Measurements from ENCODE around the gene NDRG4.

NDRG4 gene

DNA sequence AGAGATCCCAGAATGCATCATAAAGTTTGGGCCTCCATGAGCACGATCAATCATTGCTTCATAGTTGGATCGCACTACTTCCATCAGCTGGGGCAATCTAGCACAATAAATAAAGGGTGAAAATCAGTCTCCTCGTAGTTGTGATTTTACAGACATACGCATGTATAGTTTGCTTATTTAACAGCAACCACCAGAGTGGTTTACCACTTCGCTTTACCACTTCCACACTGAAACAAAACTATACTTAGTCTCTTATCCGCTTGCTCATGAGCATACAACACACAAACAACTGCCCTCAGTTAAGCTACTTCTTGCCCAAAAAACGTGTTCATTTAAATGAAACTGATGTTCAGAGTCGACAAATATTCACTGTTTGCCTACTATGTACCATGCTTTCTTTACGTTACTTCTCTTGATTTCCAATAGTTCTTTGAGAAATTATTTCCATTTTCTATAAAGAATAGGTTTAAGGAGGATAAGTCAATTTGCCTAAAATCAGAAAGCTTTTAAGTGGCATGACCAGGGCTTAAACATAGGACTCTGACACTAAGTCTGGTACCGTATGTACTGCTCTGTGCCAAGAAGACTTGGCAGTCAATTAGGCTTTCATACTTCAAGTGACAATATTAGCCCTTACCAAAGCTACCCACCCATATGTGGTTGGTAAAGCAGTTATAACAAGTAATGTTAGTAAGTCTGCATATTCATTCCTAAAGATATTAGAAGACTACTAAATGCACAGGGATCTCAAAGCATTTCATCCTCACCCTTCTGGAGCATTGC is 37.4 kb downstream of the NDRG4 start:
- DNase-seq (ENCODE audit: low read depth in 2 of 2): no peak

GRCh38 chr16:58541711-58542110 is 41.8 kb downstream of the NDRG4 start:
- DNase-seq (ENCODE audit: low read depth in 2 of 2): no peak

- DNase-seq (ENCODE audit: low read depth in 2 of 2): no peak
Measured at GRCh38 chr16:58542291-58542690, 42.3 kb downstream of the NDRG4 start.

GRCh38 chr16:58543685-58544084 is 43.7 kb downstream of the NDRG4 start:
- no peak for DNase-seq (ENCODE audit: low read depth in 2 of 2)

DNA sequence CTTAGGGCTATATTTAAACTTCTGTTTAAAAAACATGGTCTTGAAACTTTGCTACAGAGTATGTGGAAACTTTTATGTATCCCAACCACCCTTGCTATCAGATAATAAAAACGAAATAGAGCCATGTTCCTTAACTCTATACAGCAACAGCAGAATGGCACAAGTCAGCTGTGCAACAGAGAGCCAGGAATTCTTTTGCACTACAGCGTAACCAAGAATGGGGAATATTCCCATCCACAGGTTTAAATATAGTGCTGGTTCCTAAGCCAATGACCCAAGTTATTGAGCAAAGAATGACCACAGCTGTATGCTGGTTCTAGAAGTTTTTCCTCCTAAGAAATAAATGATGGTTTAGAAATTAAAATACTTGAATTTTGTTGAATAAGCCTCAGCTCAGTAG is 48.4 kb downstream of the NDRG4 start:
- no peak for DNase-seq (ENCODE audit: low read depth in 2 of 2)

DNA sequence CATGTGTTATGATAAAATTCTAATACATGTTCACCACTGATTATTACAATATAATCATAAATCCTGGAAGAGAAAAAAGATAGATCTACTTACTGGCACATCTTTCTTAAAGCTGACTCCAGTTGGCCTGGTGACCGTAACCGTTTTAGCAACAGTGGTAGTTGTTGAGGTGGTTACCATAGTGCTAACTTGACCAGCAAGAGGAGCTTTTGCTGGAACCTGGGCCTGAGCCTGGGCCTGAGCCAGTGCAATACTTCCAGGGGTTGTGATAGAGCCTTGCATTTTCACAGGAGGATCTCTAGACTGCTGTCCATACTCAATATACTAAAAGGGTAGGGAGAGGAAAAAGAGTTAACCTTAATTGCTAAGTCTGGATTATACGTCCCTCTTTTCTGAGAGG is 51.6 kb downstream of the NDRG4 start:
- DNase-seq (ENCODE audit: low read depth in 2 of 2): no peak

- DNase-seq (ENCODE audit: low read depth in 2 of 2): no peak
Measured at GRCh38 chr16:58556678-58557077, 56.7 kb downstream of the NDRG4 start.
